GM18858 (cell line): ENCODE data around the gene TXNL4B.
A peak's percentile ranks its signal among the peaks of the same experiment; 100 is the strongest.

Experiments
- ATAC-seq: cut with Tn5 transposase; IDR thresholded peaks from one replicate; pipeline ENCODE4 v1.9.1; 2021; ENCODE audit not compliant: unreplicated experiment

Gene TXNL4B

DNA sequence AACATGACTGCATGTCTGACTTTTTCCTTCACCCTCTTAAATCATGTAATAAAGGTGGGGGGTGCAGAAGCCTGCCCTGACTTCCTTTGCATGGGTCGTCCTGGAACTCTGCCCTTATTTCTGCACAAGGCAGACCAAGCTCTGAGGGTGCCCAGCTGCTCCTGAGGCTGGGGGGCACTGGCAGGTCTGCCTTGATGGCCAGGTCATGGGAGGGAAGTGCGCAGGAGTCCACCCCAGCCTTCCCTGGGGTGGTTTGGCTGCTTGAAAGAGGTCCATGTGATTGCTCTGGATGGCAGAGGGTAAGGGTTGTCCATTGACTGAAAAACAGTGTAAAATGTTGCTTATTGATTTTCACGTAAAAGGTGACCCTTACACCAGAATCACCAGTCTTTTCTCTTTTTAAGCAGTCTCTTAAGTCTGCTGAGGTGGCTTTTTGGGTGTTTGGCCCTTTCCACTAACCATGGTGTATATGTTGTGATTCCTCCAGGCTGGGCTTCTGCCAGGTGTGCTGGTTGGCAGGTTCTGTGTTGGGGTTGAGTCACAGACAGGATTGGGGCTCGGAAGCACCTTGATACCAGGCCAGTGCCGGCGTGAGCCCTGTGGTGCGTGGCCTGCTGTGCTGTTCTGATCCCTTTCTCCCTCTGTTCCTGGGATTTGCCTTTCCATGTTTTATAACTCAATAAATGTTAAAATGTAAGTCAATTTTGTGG, 19.6 kb upstream of the TXNL4B start:
- ATAC-seq: no peak

DNA sequence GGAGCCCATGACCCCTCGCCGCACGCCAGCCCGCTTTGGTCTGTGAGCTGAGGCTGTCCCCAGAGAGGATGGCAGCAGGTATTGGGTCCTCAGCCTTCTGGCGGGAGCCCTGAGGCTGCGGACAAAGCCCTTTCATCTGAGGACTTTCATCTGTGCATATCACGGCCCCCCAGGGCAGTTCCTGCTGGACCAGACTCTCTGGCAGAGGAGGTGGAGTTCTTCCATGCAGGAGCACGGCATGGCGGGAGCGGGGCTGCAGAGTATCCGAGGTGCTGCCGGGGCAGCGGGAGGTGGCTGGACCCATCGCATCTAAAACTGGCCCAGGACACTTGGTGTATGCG, 19.0 kb upstream of the TXNL4B start:
- ATAC-seq: no peak

DNA sequence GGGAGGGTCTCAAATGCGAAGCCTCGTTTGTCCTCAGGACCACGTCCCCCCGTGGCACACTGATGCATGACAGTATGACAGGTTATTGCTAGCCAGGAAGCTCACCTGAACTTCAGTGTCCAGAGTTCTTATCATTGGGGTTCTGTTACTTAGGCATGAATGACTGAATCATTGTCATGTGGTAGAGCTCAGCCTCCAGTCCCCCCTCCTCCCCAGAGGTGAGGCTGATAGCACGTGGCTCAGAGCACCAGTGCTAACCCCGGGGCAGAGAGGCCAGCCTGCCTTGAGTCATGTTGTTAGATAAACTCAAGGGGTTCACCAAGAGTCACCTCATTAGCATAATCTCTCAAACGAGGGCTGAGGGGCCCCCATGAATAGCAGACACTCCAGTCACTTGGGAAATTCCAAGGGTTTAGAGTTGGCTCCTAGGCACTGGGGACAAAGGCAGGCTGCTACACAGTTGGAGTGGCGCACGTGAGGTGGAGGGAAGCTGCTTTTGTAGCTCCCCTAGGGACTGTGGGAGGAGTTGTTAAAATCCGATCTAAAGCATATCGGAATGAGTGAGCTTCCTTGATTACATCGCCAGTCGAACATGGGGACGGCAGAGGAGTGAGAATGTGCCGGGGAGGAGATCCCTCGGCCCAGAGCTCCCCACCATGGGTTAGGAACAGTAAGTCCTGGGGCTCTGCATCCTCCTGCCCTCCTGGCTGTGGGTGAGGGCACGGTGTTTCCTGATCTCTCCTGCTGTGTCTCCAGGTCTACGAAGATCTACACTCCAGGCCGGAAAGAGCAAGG, 18.4 kb upstream of the TXNL4B start:
- ATAC-seq: no peak

DNA sequence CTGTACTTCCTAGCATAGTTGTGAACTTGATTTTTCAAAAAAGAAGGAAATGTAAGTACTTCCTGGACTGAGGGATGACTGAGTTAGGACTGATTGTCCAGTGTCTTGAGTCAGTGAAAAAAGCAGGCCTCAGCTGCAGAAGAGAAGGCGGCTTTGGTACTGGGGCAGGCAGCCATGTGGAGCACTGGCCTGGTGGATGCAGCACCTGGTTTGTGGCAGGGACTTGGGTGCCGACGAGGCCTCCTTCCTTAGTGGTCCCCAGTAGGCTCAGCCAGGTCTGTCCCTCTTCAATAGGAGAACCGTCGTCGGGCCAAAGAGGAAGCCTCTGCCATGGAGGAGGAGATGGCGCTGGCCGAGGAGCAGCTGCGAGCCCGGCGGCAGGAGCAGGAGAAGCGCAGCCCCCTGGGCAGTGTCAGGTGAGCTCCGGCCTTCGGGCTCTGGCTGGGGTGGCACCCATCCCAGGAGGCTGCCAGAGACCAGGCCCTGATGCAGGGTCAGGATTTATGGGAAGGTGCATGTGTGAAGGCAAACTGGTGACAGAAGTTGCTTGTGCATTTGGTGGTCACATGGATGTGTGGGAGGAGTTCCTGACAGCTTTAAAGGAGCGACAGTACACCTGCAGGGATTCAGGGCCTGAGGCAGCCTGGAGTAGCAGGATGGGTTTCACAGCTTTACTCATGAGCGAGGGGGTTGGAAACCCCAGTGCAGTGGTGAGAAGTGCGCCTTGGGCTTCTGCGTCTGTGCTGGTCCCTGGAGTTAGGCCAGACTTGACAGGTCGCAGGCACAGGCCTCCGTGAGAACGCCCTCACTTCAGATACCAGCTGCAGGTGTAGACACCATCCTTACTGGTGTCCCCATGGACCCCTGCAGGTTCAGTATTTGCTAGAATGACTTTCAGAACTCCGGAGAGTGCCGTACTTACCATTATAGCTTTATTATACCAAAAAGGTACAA, 17.5 kb upstream of the TXNL4B start:
- no peak for ATAC-seq

DNA sequence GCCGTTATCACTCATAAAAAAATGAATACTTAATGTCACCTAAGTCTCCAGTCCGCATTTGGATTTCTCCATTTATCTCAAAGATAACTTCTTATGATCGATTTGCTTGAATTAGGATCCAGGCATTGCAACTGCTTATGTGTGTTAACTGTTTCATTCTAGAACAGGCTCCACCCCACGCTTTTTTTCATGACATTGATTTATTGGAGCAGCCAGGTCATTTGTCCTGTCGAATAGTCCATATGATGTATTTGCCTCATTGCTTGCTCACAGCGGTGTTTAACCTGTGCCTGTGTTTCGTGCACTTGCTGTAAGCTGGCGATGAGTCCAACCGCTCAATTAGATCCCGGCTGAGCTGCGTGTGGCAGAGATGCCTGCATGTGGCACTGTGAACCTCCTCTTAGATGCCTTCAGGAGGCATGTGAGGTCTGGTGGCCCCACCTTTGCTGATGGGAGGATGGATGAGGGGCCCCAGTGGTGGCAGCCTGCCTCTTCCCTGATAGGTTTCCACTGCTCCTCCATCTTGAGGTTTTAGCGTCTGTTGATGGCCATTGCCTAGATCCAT, 16.6 kb upstream of the TXNL4B start:
- ATAC-seq: no peak

DNA sequence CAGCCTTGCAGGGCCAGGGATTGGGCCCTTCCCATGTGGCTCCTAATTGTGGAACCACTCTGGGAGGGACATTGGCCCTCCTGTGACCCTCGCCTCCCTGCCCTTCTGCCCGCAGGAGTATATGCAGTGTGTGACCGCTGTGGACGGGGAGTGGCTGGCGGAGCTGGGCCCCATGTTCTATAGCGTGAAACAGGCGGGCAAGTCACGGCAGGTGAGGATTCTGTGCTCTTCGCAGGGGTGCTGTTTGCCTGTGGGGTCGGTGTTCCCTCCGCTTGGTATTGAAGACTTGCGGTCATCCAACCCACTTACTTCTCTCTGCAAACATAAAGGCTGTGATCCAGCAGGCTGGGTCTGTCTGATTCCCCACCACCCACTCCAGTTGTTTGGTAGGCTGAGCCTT, 15.9 kb upstream of the TXNL4B start:
- ATAC-seq: no peak

DNA sequence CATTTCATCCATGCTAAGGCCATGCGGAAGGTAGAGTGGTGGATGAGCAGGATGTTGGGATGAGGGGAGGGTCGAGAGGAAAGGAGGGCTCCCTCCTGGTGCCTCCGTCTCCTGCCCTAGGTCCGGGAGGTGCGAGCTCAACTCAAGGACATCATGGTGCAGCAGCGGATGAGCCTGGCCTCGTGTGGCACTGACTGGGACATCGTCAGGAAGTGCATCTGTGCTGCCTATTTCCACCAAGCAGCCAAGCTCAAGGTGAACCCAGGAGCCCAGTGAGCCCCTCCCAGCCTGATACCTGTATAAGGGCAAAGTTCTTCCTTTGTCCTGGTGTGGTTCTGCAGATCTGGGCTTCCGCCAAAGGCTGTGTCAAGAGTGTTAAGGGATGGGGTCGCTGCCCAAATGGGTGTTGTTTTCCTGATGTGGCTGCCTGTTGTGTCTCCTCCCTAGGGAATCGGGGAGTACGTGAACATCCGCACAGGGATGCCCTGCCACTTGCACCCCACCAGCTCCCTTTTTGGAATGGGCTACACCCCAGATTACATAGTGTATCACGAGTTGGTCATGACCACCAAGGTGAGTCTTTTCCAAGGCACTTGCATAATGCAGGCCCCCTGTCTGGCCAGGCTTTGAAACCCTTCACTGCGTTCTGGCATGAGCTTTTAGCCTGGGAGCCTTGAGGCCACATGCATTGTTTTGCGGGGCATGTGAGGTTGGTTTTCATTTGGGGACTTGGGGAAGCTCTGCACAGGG, 15.1 kb upstream of the TXNL4B start:
- no peak for ATAC-seq

DNA sequence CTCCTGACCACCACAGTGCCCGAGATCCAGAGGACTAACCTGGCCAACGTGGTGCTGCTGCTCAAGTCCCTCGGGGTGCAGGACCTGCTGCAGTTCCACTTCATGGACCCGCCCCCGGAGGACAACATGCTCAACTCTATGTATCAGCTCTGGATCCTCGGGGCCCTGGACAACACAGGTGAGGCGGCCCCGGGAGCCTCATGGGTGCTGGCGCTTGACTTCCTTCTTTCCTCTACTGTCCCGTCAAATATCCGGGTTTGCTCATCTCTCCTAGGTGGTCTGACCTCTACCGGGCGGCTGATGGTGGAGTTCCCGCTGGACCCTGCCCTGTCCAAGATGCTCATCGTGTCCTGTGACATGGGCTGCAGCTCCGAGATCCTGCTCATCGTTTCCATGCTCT, 14.0 kb upstream of the TXNL4B start:
- ATAC-seq: no peak

DNA sequence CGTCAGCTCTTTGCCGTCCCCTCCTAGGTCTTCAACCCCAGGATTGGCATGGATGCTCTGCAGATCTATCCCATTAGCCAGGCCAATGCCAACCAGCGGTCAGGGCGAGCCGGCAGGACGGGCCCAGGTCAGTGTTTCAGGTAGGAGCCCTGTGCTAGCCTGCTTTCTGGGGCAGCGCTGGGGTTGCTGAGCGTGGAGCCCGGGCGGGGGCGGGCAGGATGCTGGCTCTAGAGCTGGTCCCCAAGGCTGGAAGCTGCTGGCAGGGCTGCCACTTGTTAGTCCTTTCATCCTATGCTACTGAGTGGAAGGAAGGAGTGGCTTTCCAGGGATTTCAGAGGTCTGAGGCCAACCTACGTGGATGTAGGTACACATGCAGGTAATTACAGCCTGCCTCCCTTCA, 12.6 kb upstream of the TXNL4B start:
- ATAC-seq: no peak

DNA sequence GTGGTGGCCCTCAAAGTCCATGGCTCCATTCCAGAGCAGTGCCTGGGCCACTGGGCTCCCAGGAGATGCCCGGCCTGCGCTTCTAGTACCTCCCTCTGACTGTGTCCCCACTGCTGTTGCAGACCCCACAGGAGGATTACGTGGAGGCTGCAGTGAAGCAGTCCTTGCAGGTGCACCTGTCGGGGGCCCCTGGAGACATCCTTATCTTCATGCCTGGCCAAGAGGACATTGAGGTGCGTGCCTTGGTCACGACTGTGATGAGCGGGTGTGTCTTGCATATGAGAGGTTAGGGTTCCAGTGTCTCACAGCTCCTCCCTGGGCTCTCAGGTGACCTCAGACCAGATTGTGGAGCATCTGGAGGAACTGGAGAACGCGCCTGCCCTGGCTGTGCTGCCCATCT, 11.5 kb upstream of the TXNL4B start:
- ATAC-seq: no peak

DNA sequence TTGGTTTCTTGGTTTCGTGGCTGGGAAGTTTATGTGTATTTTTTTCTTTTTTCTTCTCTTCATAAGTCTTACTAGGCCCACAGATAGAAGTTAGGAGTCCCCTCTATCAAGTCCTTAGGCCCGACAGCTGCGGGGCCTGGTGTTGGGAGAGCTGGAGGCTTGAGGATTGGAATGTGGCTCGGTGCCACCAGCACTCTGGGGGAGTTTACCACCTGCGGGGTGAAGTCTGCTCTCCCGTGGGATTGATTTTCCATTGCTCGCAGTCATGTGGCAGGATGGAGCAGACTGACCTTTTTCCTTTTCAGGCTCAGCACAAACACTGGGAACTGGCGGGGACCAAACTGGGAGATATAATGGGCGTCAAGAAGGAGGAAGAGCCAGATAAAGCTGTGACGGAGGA, 7.8 kb upstream of the TXNL4B start:
- no peak for ATAC-seq

DNA sequence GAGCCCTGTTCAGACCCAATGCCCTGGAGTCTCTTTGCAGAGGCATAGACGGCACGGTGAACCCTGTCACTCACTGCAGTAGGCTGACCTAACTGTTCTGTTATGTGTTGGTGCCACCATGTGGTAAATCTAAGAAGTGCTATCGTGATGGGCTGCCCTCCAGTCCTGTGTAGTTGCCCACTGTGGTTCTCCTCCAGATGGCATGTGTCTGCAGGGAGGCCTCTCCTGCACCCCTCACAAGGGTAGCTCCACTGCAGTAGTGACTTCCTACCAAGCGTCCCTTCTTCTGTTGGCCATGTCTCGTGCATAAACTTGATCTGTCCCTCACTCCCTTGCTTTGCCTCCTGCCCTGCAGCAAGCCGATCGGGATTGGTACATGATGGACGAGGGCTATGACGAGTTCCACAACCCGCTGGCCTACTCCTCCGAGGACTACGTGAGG, 6.0 kb upstream of the TXNL4B start:
- peak; percentile 70 for ATAC-seq

DNA sequence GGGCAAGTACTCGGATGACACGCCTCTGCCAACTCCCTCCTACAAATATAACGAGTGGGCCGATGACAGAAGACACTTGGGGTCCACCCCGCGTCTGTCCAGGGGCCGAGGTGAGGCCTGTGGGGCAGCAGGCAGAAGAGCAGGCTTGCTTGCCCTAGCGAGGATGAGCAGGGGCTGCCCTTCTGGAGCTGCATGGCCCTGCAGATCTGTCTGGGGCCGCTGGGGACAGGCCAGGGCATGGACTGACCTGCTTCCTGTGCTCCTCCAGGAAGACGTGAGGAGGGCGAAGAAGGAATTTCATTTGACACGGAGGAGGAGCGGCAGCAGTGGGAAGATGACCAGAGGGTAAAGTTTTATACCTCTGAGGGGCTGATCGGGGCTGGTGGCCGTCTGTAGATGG, 5.5 kb upstream of the TXNL4B start:
- ATAC-seq: no peak

DNA sequence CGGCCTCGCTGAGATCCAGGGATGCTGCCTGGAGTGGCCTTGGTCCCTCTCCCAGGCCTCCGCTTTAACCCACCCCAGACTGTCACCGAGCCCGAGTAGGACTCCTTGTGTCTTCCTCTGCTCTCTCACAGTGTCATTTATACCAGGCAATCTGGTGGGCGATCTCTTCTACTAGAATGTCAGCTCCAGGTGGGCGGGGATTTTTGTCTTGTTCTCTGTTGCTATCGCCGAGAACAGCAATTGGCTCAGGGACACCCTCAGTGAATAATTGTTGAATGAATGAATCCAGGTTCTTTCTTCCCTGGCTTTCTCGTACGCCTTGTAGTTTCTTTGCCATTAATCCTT, 818 bp upstream of the TXNL4B start:
- no peak for ATAC-seq

DNA sequence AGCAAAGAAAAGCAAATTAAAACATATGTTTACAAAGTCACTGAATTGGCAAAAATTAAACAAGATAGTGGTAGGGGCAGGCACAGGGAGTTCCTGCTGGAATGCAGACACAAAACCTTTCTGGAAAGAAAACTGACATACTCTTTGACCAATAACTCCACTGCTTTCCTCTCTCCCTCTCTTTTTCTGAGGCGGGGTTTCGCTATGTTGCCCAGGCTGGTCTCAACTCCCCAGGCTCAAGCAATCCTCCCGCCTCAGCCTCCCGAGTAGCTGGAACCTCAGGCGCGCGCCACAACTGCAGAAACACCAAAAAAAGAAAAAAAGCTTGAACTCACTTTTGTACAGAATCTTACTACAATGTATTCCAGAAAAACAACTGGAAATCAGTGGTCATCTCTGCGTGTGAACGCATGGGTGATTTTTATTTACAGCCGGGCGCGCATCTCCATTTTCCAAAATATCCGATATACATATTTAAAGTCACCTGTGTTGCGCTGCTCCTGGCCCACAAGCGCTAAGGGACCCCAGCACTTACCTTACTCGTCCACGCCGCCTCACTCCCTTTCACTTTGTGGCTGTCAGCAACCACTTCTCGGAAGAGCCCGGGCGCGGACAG, 480 bp downstream of the TXNL4B start:
- ATAC-seq: no peak

DNA sequence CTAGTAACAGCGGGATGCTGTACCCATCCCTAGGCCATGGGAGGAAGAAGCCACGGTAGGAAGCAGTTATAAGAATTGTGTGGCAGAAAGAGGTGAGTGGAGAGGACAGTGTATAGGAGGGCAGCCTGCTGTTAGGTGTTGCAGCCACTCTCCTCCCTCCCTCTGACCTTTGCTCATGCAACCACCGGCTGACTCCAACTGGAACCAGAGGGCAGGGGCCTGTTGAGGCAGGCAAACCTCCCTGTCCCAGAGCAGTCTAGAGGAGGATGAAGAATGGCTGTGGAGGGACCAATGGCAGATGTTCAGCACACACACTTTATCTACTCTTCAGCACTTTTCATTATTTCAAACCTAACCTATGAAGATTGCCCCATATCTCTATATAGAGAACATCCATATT, 2.2 kb downstream of the TXNL4B start:
- no peak for ATAC-seq

DNA sequence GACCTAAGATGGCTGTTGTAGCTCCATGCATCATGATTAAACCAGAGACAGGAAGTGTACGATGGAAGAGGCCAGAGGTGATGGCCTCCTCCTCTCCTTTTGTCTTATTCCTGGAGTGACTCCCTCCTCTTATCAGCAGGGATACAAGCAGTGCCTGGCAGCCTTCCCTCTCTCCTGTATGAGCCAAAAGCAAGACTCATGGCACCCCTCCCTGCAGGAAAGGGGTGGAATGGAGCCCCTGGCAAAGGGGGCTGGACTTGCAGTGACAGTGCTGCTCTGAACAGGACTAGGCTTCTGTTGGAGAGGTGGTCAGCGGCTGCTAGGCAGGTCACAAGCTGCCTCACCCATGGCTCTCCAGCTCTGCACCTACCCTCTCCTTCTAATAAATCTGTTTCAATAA, 8.4 kb downstream of the TXNL4B start:
- no peak for ATAC-seq

DNA sequence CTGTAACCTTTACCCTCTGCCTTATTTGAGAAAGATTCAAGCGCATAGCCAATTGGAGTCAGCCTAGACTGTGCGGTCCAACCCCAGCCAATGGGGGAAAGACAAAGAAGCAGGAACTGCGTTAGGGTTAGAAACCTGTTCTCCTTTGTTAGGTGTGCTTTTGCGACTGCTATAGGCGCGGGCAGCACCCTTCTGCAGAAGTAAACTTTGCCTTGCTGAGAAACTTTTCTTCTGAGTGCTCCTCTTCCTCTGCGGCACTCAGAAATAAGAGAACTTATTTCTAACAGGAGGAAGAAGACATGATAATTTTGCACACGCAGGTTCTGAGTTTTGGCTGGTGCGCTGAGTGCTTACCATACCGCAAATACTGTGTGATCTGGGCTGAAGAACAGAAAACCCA, 9.0 kb downstream of the TXNL4B start:
- ATAC-seq: no peak

DNA sequence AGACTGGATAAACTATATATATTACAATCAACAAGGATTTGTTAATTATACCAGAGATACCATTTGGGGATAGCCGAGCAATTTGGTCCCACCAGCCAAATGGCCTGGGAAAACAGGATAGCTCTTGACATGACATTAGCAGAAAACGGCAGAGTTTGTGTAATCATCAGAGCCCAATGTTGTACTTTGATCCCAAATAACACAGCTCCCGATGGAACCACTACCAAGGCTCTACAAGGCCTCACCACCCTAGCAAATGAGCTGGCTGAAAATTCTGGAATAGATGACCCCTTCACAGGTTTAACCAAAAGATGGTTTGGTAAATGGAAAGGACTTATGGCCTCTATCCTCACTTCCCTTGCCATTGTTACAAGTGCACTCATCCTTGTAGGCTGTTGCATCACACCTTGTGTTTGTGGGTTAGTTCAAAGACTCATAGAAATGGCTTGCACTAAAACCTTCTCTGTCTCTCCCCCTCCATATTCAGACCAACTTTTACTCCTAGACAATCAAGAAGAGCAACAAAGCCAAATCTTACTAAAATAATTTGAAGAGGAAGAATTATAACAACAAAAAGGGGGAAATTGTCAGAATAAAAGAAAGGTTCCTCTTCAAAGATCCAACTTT, 9.5 kb downstream of the TXNL4B start:
- no peak for ATAC-seq
